ENCODE measurements around the gene NAT10. TPM values are rescaled to one million over a fixed set of nuclear protein-coding genes. Genes with fewer than 3 reads are reported as not detected.

Gene NAT10
- total and polyA plus RNA-seq, 5 experiments from 2014 or later: 25.2 to 92.8 (median 56.7) TPM

- DNase-seq: no peak
- no peaks in the 10 kb centered on the region for H3K36me3 Mint-ChIP-seq
- H3K9me3 Mint-ChIP-seq: no peaks in the 10 kb centered on the region
- no peak overlapping the region for H3K27ac Mint-ChIP-seq
- peaks cover 0 to 4% (median 2%) of the 10 kb centered on the region in 5 donors for H3K27me3 Mint-ChIP-seq
- H3K4me1 Mint-ChIP-seq: peaks cover under 1 to 7% (median 2%) of the 10 kb centered on the region in 4 donors
- no peak for ATAC-seq
- POLR2A ChIA-PET: no interaction called here
- H3K4me3 Mint-ChIP-seq: no peak overlapping the region
These were observed 59.7 kb downstream of the NAT10 start for GRCh38 chr11:34165121-34165520.

- Mint-ChIP-seq H3K4me3 (no peak overlapping the region), H3K9me3 (no peaks in the 10 kb centered on the region), H3K4me1 (peaks cover 0 to 7% (median under 1%) of the 10 kb centered on the region in 4 donors), H3K27me3 (peaks cover 0 to 11% (median 2%) of the 10 kb centered on the region in 5 donors), H3K27ac (no peak overlapping the region), H3K36me3 (no peaks in the 10 kb centered on the region)
- DNase-seq: peak in 1 of 10 donors; percentile 47
- POLR2A ChIA-PET: no interaction called here
- ATAC-seq: no peak
These were observed 60.5 kb downstream of the NAT10 start for GRCh38 chr11:34165786-34166555.

- Mint-ChIP-seq H3K9me3 (no peaks in the 10 kb centered on the region), H3K4me1 (no peaks in the 10 kb centered on the region), H3K36me3 (no peaks in the 10 kb centered on the region), H3K27me3 (peaks cover 0 to 11% (median 2%) of the 10 kb centered on the region in 5 donors), H3K27ac (no peak overlapping the region), H3K4me3 (no peak overlapping the region)
- POLR2A ChIA-PET: no interaction called here
- ATAC-seq (no peak), DNase-seq (peak in 1 of 10 donors; percentile 26)
These were observed 61.6 kb downstream of the NAT10 start for GRCh38 chr11:34166806-34167740.

GRCh38 chr11:34167961-34168360, 62.5 kb downstream of the NAT10 start:
- Mint-ChIP-seq H3K9me3 (no peaks in the 10 kb centered on the region), H3K27ac (peak overlapping the region in 1 of 10 donors; percentile 41), H3K36me3 (no peaks in the 10 kb centered on the region), H3K4me3 (no peak overlapping the region), H3K27me3 (peaks cover 4 to 11% (median 5%) of the 10 kb centered on the region in 5 donors), H3K4me1 (no peaks in the 10 kb centered on the region)
- ATAC-seq (no peak), DNase-seq (no peak)
- POLR2A ChIA-PET: no interaction called here

- no peak overlapping the region for H3K27ac Mint-ChIP-seq
- no peak overlapping the region for H3K4me3 Mint-ChIP-seq
- no peaks in the 10 kb centered on the region for H3K36me3 Mint-ChIP-seq
- no peak for DNase-seq
- POLR2A ChIA-PET: no interaction called here
- H3K9me3 Mint-ChIP-seq: no peaks in the 10 kb centered on the region
- ATAC-seq: no peak
- H3K27me3 Mint-ChIP-seq: peaks cover 4 to 13% (median 7%) of the 10 kb centered on the region in 5 donors
- peaks cover 0 to 3% (median under 1%) of the 10 kb centered on the region in 4 donors for H3K4me1 Mint-ChIP-seq
These were observed 63.4 kb downstream of the NAT10 start for GRCh38 chr11:34168642-34169420.

- POLR2A ChIA-PET: no interaction called here
- peak overlapping the region in 1 of 10 donors; percentile 22 for H3K27ac Mint-ChIP-seq
- no peaks in the 10 kb centered on the region for H3K36me3 Mint-ChIP-seq
- peaks cover 4 to 13% (median 7%) of the 10 kb centered on the region in 5 donors for H3K27me3 Mint-ChIP-seq
- no peak for ATAC-seq
- peaks cover under 1 to 4% (median 2%) of the 10 kb centered on the region in 4 donors for H3K4me1 Mint-ChIP-seq
- H3K9me3 Mint-ChIP-seq: no peaks in the 10 kb centered on the region
- H3K4me3 Mint-ChIP-seq: no peak overlapping the region
- DNase-seq: no peak
These were observed 64.3 kb downstream of the NAT10 start for GRCh38 chr11:34169686-34170085.

- POLR2A ChIA-PET: interaction anchor here (0.6 kb wide), 1 partner anchor 1401 kb away, joined by 3 read pairs; no protein-coding TSS in a partner anchor
- no peaks in the 10 kb centered on the region for H3K9me3 Mint-ChIP-seq
- H3K36me3 Mint-ChIP-seq: no peaks in the 10 kb centered on the region
- peaks cover 2 to 6% (median 4%) of the 10 kb centered on the region in 4 donors for H3K4me1 Mint-ChIP-seq
- H3K27me3 Mint-ChIP-seq: peaks cover 4 to 13% (median 7%) of the 10 kb centered on the region in 5 donors
- no peak overlapping the region for H3K27ac Mint-ChIP-seq
- no peak for DNase-seq
- peak overlapping the region in 1 of 10 donors; percentile 26 for H3K4me3 Mint-ChIP-seq
- ATAC-seq: no peak
These were observed 67.6 kb downstream of the NAT10 start for GRCh38 chr11:34173050-34173449.

GRCh38 chr11:34174412-34175041, 69.1 kb downstream of the NAT10 start:
- H3K4me1 Mint-ChIP-seq: peaks cover 2 to 6% (median 4%) of the 10 kb centered on the region in 4 donors
- H3K36me3 Mint-ChIP-seq: no peaks in the 10 kb centered on the region
- H3K9me3 Mint-ChIP-seq: no peaks in the 10 kb centered on the region
- POLR2A ChIA-PET: interaction anchor here (0.7 to 1.7 kb wide), 5 partner anchors 33 to 278 kb away, joined by 3 to 30 read pairs (median 3); partner anchors contain the start of gene ABTB2
- peak overlapping the region in 9 of 10 donors; percentile 39 to 73 (median 54) for H3K4me3 Mint-ChIP-seq
- peaks cover 4 to 13% (median 7%) of the 10 kb centered on the region in 5 donors for H3K27me3 Mint-ChIP-seq
- DNase-seq (peak; percentile 63 to 88 (median 76)), ATAC-seq (peak; percentile 100)
- peak overlapping the region in 1 of 10 donors; percentile 62 for H3K27ac Mint-ChIP-seq

- peak overlapping the region in 1 of 10 donors; percentile 71 for H3K27ac Mint-ChIP-seq
- no peaks in the 10 kb centered on the region for H3K36me3 Mint-ChIP-seq
- POLR2A ChIA-PET: interaction anchor here (0.5 to 1.7 kb wide), 2 partner anchors 36 to 182 kb away, joined by 4 to 30 read pairs; partner anchors contain the start of gene ABTB2
- peaks cover 3 to 9% (median 5%) of the 10 kb centered on the region in 5 donors for H3K27me3 Mint-ChIP-seq
- ATAC-seq (no peak), DNase-seq (no peak)
- H3K9me3 Mint-ChIP-seq: no peaks in the 10 kb centered on the region
- H3K4me3 Mint-ChIP-seq: peak overlapping the region in 3 of 10 donors; percentile 10 to 45 (median 33)
- H3K4me1 Mint-ChIP-seq: peaks cover 2 to 6% (median 4%) of the 10 kb centered on the region in 4 donors
These were observed 70.0 kb downstream of the NAT10 start for GRCh38 chr11:34175284-34176019.

GRCh38 chr11:34176751-34177209, 71.4 kb downstream of the NAT10 start:
- no peak overlapping the region for H3K4me3 Mint-ChIP-seq
- ATAC-seq (no peak), DNase-seq (no peak)
- no peak overlapping the region for H3K27ac Mint-ChIP-seq
- no peaks in the 10 kb centered on the region for H3K9me3 Mint-ChIP-seq
- POLR2A ChIA-PET: no interaction called here
- peaks cover 2 to 6% (median 4%) of the 10 kb centered on the region in 4 donors for H3K4me1 Mint-ChIP-seq
- no peaks in the 10 kb centered on the region for H3K36me3 Mint-ChIP-seq
- peaks cover 0 to 9% (median 5%) of the 10 kb centered on the region in 5 donors for H3K27me3 Mint-ChIP-seq

- H3K27me3 Mint-ChIP-seq: peaks cover 0 to 2% (median 0%) of the 10 kb centered on the region in 5 donors
- H3K4me3 Mint-ChIP-seq: no peak overlapping the region
- DNase-seq (no peak), ATAC-seq (no peak)
- peaks cover 2 to 6% (median 4%) of the 10 kb centered on the region in 4 donors for H3K4me1 Mint-ChIP-seq
- POLR2A ChIA-PET: no interaction called here
- H3K27ac Mint-ChIP-seq: no peak overlapping the region
- H3K9me3 Mint-ChIP-seq: no peaks in the 10 kb centered on the region
- no peaks in the 10 kb centered on the region for H3K36me3 Mint-ChIP-seq
These were observed 72.9 kb downstream of the NAT10 start for GRCh38 chr11:34178209-34178821.
